ENCODE results near the gene PHACTR1. TPM values are rescaled to one million over a fixed set of nuclear protein-coding genes. Genes with fewer than 3 reads are reported as not detected.

PHACTR1 gene
- total and polyA plus RNA-seq, 3 donors from 2014 or later: 5.1 to 7.6 (median 6.5) TPM

- Histone ChIP-seq H3K36me3 (ENCODE audit: low read depth, missing control alignments) (no peaks in the 10 kb centered on the region), H3K27ac (no peak overlapping the region), H3K4me1 (no peaks in the 10 kb centered on the region), H3K9me3 (no peaks in the 10 kb centered on the region), H3K4me3 (no peak overlapping the region), H3K27me3 (no peaks in the 10 kb centered on the region)
- WGBS, 2 donors: 46 to 69% methylated on average over 3 of the region's 3 CpGs
- DNase-seq: no peak
- TF ChIP-seq CTCF (IDR thresholded peaks at IDR 0.05): no peak
- TF ChIP-seq POLR2A (IDR thresholded peaks at IDR 0.05): no peak
- intact Hi-C loops (cut with DNase I; ENCODE audit: low total_unique reads): no loop called here
Observed at GRCh38 chr6:13015379-13015681, 298.8 kb downstream of the PHACTR1 start.

GRCh38 chr6:13024616-13025015 lies 308.0 kb downstream of the PHACTR1 start:
- Histone ChIP-seq H3K4me3 (no peak overlapping the region), H3K27ac (no peak overlapping the region), H3K27me3 (no peaks in the 10 kb centered on the region), H3K36me3 (ENCODE audit: low read depth, missing control alignments) (no peaks in the 10 kb centered on the region), H3K4me1 (no peaks in the 10 kb centered on the region), H3K9me3 (no peaks in the 10 kb centered on the region)
- intact Hi-C loops (cut with DNase I; ENCODE audit: low total_unique reads): no loop called here
- TF ChIP-seq CTCF (IDR thresholded peaks at IDR 0.05) (no peak), POLR2A (IDR thresholded peaks at IDR 0.05) (no peak)
- DNase-seq: no peak
- 91 to 95% methylated on average over 2 of the region's 2 CpGs for WGBS, 2 donors

GRCh38 chr6:13025893-13026499 lies 309.4 kb downstream of the PHACTR1 start:
- no peaks in the 10 kb centered on the region for H3K36me3 ChIP-seq (ENCODE audit: low read depth, missing control alignments)
- no peaks in the 10 kb centered on the region for H3K27me3 ChIP-seq
- no peak overlapping the region for H3K27ac ChIP-seq
- intact Hi-C loops (cut with DNase I; ENCODE audit: low total_unique reads): no loop called here
- H3K9me3 ChIP-seq: no peaks in the 10 kb centered on the region
- 60 to 63% methylated on average over 5 of the region's 5 CpGs for WGBS, 2 donors
- no peaks in the 10 kb centered on the region for H3K4me1 ChIP-seq
- DNase-seq: no peak
- no peak overlapping the region for H3K4me3 ChIP-seq
- TF ChIP-seq CTCF (IDR thresholded peaks at IDR 0.05) (no peak), POLR2A (IDR thresholded peaks at IDR 0.05) (no peak)

GRCh38 chr6:13026557-13026956 lies 310.0 kb downstream of the PHACTR1 start:
- Histone ChIP-seq H3K4me1 (no peaks in the 10 kb centered on the region), H3K27ac (no peak overlapping the region), H3K36me3 (ENCODE audit: low read depth, missing control alignments) (no peaks in the 10 kb centered on the region), H3K9me3 (no peaks in the 10 kb centered on the region), H3K4me3 (no peak overlapping the region), H3K27me3 (no peaks in the 10 kb centered on the region)
- WGBS, 2 donors: 52 to 71% methylated on average over 5 of the region's 5 CpGs
- TF ChIP-seq CTCF (IDR thresholded peaks at IDR 0.05): no peak
- TF ChIP-seq POLR2A (IDR thresholded peaks at IDR 0.05): no peak
- intact Hi-C loops (cut with DNase I; ENCODE audit: low total_unique reads): no loop called here
- DNase-seq: no peak

GRCh38 chr6:13027207-13027606 lies 310.6 kb downstream of the PHACTR1 start:
- Histone ChIP-seq H3K4me3 (no peak overlapping the region), H3K36me3 (ENCODE audit: low read depth, missing control alignments) (no peaks in the 10 kb centered on the region), H3K9me3 (no peaks in the 10 kb centered on the region), H3K4me1 (no peaks in the 10 kb centered on the region), H3K27ac (no peak overlapping the region), H3K27me3 (no peaks in the 10 kb centered on the region)
- 41 to 68% methylated on average over 2 of the region's 2 CpGs for WGBS, 2 donors
- TF ChIP-seq POLR2A (IDR thresholded peaks at IDR 0.05) (no peak), CTCF (IDR thresholded peaks at IDR 0.05) (no peak)
- DNase-seq: no peak
- intact Hi-C loops (cut with DNase I; ENCODE audit: low total_unique reads): no loop called here

Data from testis (tissue), 3 donors.